Gastroesophageal sphincter (tissue), 4 donors: Measurements from ENCODE around the gene NDUFA6. TPM values are rescaled to one million over a fixed set of nuclear protein-coding genes. Genes with fewer than 3 reads are reported as not detected.
"Not testable (repeated sequence)": the region's sequence is repeated elsewhere in the genome, so short reads cannot be mapped to it uniquely, and the experiment has no call there.

Experiments used
- ATAC-seq: fragments of 150-250 bp; one replicate; pipeline ENCODE4 v1.9.1; 2016; ENCODE audit warnings: mild to moderate bottlenecking, moderate library complexity
- H3K27ac ChIP-seq, 4 donors: fragments of 200-600 bp; sonication (generic) in 3 of 4; 1 replicate in 3 of 4; 2 replicates in 1 of 4; pipeline ENCODE4 v1.5.1; 2016 to 2019
- H3K27me3 ChIP-seq: fragments of 200-600 bp; sonication (generic); one replicate; pipeline ENCODE4 v1.5.1; 2019
- H3K36me3 ChIP-seq, 2 donors: fragments of 200-600 bp; sonication (generic); one replicate each; pipeline ENCODE4 v1.5.1; 2019; ENCODE audit warnings: control low read depth in 1 of 2
- H3K4me1 ChIP-seq, 3 donors: fragments of 200-600 bp; sonication (generic); 1 replicate in 2 of 3; 2 replicates in 1 of 3; pipeline ENCODE4 v1.5.1; 2016 to 2019; ENCODE audit warnings: control low read depth in 2 of 3
- H3K4me3 ChIP-seq, 2 donors: fragments of 200-600 bp; sonication (generic); one replicate each; pipeline ENCODE4 v1.5.1; 2019; ENCODE audit warnings: mild to moderate bottlenecking in 1 of 2, moderate library complexity in 1 of 2
- H3K9me3 ChIP-seq, 3 donors: fragments of 200-600 bp; sonication (generic); one replicate each; pipeline ENCODE4 v1.5.1; 2017 to 2019; ENCODE audit warnings: control low read depth in 2 of 3
- EP300 ChIP-seq: sonication (generic); formaldehyde crosslinking; IDR thresholded peaks from one replicate; pipeline ENCODE4 v1.6.1; 2017; ENCODE audit warnings: antibody characterized with exemption, mild to moderate bottlenecking
- POLR2A ChIP-seq, 2 donors: fragments of 450-650 bp; IDR thresholded peaks; one replicate each; pipeline ENCODE4 v1.6.1; 2017; ENCODE audit warnings: antibody characterized with exemption in 2 of 2, mild to moderate bottlenecking in 2 of 2, moderate library complexity in 1 of 2
- POLR2AphosphoS5 ChIP-seq: sonication (generic); formaldehyde crosslinking; IDR thresholded peaks from one replicate; pipeline ENCODE4 v1.6.1; 2017; ENCODE audit warnings: antibody characterized with exemption
- WGBS, 2 donors: methylation state at CpG; one replicate each; pipeline ENCODE4 v1.1.5; 2018; ENCODE audit warnings: low coverage in 1 of 2; 5-methylcytosine and 5-hydroxymethylcytosine counted together
- total RNA-seq, 4 donors: library from RNA; depleted of rRNA; stranded (reverse); fragments of >200 nt; gene quantifications; one replicate each; pipeline ENCODE4 v1.1.0, GENCODE V29; 2016
- TF ChIP-seq, protein P1 (sequence below), 4 experiments: fragments of 200-600 bp in 2 of 4; fragments of 450-650 bp in 2 of 4; sonication (generic) in 1 of 4; IDR thresholded peaks; one replicate each; pipeline ENCODE4 v1.5.1; 2017 to 2019; ENCODE audit warnings: antibody characterized with exemption in 4 of 4, mild to moderate bottlenecking in 2 of 4, moderate library complexity in 2 of 4

The NDUFA6 gene
- total RNA-seq, 4 donors from 2014 or later: 59.8 to 102 (median 89.9) TPM

DNA sequence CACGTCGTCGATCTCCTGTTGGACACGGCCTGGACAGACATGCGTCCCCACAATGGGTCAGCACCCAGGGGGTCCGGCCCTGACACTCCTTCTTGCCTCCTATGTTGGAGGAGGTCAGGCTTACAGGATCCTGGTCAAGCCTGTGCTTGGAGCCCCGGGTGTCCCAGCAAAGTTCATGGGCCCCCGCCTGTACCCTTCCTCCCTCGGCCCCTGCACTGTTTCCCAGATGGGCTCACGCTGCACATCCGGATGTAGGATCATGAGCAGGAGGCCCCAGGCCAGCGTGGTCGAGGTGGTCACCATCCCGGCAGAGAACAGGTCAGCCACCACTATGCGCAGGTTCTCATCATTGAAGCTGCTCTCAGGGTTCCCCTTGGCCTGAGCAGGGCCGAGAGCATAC is 37.0 kb upstream of the NDUFA6 start:
- no peaks in the 10 kb centered on the region for H3K4me1 ChIP-seq
- no peak overlapping the region for H3K27ac ChIP-seq
- no peaks in the 10 kb centered on the region for H3K9me3 ChIP-seq
- TF ChIP-seq POLR2AphosphoS5 (no peak), EP300 (no peak), POLR2A (IDR thresholded peaks at IDR 0.05) (no peak)
- TF ChIP-seq, protein P1, sequence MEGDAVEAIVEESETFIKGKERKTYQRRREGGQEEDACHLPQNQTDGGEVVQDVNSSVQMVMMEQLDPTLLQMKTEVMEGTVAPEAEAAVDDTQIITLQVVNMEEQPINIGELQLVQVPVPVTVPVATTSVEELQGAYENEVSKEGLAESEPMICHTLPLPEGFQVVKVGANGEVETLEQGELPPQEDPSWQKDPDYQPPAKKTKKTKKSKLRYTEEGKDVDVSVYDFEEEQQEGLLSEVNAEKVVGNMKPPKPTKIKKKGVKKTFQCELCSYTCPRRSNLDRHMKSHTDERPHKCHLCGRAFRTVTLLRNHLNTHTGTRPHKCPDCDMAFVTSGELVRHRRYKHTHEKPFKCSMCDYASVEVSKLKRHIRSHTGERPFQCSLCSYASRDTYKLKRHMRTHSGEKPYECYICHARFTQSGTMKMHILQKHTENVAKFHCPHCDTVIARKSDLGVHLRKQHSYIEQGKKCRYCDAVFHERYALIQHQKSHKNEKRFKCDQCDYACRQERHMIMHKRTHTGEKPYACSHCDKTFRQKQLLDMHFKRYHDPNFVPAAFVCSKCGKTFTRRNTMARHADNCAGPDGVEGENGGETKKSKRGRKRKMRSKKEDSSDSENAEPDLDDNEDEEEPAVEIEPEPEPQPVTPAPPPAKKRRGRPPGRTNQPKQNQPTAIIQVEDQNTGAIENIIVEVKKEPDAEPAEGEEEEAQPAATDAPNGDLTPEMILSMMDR (IDR thresholded peaks at IDR 0.05): no peak
- H3K36me3 ChIP-seq: peaks cover 0 to 4% of the 10 kb centered on the region in 2 donors
- 82 to 83% methylated on average over 1 to 3 of the region's 16 CpGs for WGBS, 2 donors
- no peak overlapping the region for H3K4me3 ChIP-seq
- no peak for ATAC-seq
- no peaks in the 10 kb centered on the region for H3K27me3 ChIP-seq

DNA sequence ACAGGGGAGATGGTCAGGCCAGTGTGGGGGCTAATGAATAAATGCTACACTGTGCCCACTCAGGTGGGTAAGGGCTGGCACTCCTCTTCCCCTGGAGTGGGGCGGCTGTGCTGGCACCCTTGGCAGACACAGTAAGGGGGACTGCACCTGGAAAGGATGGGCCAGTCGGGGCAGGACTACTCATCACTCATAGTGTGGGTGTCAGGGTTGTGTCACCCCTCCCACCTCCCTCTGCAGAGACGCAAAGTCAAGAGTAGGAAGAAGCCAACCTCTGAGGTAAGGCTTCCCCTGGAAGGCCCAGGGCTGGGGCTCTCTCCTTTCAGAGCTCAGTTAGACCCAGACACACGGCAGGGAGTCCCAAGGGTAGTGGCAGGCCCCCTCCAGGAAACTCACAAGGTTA is 33.0 kb upstream of the NDUFA6 start:
- not testable (repeated sequence) for H3K36me3 ChIP-seq, H3K4me1 ChIP-seq, H3K27me3 ChIP-seq, H3K4me3 ChIP-seq, H3K9me3 ChIP-seq, H3K27ac ChIP-seq, ATAC-seq
- no CpG with 5 or more reads among the region's 4 CpGs for WGBS, 2 donors

DNA sequence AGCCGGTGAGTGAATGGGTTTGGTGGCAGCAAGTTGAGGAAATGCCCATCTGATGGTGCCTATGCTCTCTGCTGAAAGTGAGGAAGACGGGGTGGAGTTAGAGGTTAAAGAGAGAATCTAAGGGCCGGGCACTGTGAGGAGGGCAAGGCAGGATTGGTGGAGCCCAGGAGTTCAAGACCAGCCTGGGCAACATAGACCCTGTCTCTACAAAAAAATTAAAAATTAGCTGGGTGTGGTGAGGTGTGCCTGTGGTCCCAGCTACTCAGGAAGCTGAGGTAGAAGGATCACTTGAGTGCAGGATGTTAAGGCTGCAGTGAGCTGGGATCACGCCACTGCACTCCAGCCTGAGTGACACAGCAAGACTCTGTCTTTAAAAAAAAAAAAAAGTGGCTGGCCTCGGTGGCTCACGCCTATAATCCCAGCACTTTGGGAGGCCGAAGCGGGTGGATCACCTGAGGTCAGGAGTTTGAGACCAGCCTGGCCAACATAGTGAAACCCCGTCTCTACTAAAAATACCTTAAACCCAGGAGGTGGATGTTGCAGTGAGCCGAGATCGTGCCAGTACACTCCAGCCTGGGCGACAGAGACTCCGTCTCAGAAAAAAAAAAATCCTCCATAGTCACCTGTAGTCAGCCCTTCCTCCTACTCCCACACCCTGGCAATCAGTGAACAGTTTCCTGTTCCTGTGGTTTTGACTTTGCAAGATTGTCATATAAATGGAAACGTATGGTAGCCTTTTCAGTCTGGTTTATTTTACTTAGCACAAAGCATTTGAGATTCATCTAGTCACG is 29.9 kb upstream of the NDUFA6 start:
- ATAC-seq: not testable (repeated sequence)

DNA sequence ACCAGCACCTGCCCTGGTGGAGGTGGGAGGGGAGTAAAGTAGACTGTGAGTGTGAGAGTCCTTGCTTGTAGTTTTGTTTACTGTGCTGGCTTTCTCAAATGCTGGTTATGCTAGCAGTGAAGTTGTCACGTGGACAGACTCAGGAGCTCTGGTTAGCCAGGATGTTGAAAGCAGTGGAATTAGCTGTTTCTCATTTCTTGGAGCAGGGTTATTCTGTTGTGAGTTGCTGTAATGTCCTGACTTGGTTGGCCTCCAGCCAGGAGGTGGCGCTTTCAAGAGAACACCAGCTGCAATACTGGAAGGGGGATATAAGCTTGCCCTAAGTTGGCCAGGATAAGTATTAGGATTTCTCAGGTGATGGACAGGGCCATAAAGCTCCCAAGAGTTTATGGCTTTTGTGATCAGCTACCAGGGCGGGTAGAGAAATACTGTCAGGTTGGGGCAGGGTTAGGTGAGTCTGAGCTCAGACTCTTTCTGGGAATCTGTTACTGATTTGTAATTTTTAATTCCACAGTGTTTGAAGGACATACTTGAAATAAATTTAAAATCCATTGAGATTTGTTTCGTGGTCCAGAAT is 26.4 kb upstream of the NDUFA6 start:
- Histone ChIP-seq H3K4me1 (no peaks in the 10 kb centered on the region), H3K27ac (no peak overlapping the region), H3K36me3 (no peaks in the 10 kb centered on the region), H3K4me3 (no peak overlapping the region), H3K27me3 (no peaks in the 10 kb centered on the region), H3K9me3 (peaks cover 0 to 11% (median 0%) of the 10 kb centered on the region in 3 donors)
- WGBS, 2 donors: 92 to 100% methylated on average over 1 to 3 of the region's 4 CpGs
- TF ChIP-seq POLR2AphosphoS5: no peak
- no peak for ATAC-seq

More for the DNA sequence above, 29.9 kb upstream of the NDUFA6 start:
- H3K36me3 ChIP-seq, H3K9me3 ChIP-seq, H3K27me3 ChIP-seq, H3K4me1 ChIP-seq, H3K4me3 ChIP-seq, H3K27ac ChIP-seq: not testable (repeated sequence)
- WGBS, 2 donors: 63 to 74% methylated on average over 9 to 13 of the region's 15 CpGs

DNA sequence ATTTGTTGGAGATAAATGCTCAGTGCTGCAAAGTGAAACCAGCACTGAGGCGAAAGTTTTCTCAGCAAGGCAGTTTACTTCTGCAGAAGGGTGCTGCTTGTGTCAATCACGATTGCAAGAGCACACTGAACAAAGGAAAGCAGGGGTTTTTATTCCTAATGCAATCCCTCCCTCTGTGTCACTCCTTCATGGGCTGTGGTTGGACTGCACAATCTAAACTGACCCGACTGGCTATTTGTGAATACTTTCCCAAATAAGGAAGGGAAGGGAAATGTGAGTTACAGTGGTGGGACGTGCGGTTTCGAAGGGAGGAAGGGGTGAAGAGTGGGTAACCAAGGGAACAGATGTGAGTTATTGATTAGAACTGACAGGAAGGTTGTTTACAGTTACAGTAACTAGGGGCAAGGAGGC is 24.9 kb upstream of the NDUFA6 start:
- H3K27me3 ChIP-seq, ATAC-seq, H3K4me3 ChIP-seq, H3K4me1 ChIP-seq, H3K27ac ChIP-seq, H3K36me3 ChIP-seq: not testable (repeated sequence)
- peaks cover 0 to 11% (median 0%) of the 10 kb centered on the region in 3 donors for H3K9me3 ChIP-seq
- 72 to 85% methylated on average over 5 to 6 of the region's 6 CpGs for WGBS, 2 donors

DNA sequence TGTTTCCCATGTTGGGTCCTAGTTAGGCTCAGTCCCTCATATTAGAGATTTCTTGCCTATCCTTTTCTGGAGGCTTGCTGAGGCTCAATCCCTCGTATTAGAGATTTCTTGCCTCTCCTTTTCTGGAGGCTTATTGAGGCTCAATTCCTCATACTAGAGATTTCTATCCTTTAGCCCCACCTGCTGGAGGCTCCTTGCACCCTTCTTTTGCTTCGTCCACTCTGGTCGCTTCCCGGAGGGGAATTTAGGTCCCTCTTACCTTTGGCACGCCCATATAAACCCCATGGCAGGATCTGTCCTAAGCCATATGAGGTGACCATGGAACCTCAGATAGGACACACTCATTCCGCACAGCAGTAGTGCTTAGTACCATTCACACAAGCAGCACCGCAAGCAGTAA is 24.1 kb upstream of the NDUFA6 start:
- Histone ChIP-seq H3K27me3 (no peaks in the 10 kb centered on the region), H3K4me1 (no peaks in the 10 kb centered on the region), H3K9me3 (peaks cover 0 to 11% (median 0%) of the 10 kb centered on the region in 3 donors), H3K27ac (no peak overlapping the region), H3K36me3 (no peaks in the 10 kb centered on the region), H3K4me3 (no peak overlapping the region)
- WGBS, 2 donors: 61 to 84% methylated on average over 2 to 7 of the region's 7 CpGs
- TF ChIP-seq, protein P1 (IDR thresholded peaks at IDR 0.05): peak in 1 of 4 experiments; percentile 45
- no peak for TF ChIP-seq POLR2A (IDR thresholded peaks at IDR 0.05)
- ATAC-seq: no peak

DNA sequence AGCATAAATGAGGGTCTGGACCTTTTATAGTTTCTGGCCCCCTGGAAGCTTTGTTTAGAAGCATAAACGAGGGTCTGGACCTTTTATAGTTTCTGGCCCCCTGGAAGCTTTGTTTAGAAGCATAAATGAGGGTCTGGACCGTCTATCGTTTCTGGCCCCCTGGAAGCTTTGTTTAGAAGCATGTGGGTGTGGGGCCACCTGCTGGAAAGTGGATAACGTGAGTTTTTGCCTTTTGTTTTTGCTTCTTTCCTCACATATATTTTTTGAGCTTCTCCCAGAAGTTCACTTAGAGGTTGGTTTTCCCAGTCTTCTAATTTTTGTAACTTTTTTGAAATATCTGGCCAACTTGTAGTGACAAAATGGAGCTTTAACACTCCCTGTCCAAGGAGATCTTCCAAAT is 22.2 kb upstream of the NDUFA6 start:
- H3K9me3 ChIP-seq: peaks cover 0 to 11% (median 0%) of the 10 kb centered on the region in 3 donors
- not testable (repeated sequence) for H3K27ac ChIP-seq, H3K36me3 ChIP-seq, H3K27me3 ChIP-seq, H3K4me1 ChIP-seq, ATAC-seq, H3K4me3 ChIP-seq
- WGBS, 2 donors: 13 to 19% methylated on average over 3 of the region's 4 CpGs
